ENCODE results near the gene SLC25A29.
"Not testable (repeated sequence)": the region's sequence is repeated elsewhere in the genome, so short reads cannot be mapped to it uniquely, and the experiment has no call there.

The SLC25A29 gene

GRCh38 chr14:100309028-100309737 lies 2.9 kb upstream of the SLC25A29 start:
- peak; percentile 28 for DNase-seq

- DNase-seq = not testable (repeated sequence)
These were observed 2.2 kb upstream of the SLC25A29 start for GRCh38 chr14:100308427-100308792.

- DNase-seq = no peak
These were observed 1.7 kb upstream of the SLC25A29 start for GRCh38 chr14:100307766-100308426.

GRCh38 chr14:100306998-100307765 lies 938 bp upstream of the SLC25A29 start:
- DNase-seq = peak; percentile 67

- DNase-seq = peak; percentile 85
These were observed 732 bp downstream of the SLC25A29 start for GRCh38 chr14:100305324-100306100.

GRCh38 chr14:100304825-100305323 lies 1.4 kb downstream of the SLC25A29 start:
- peak; percentile 83 for DNase-seq

GRCh38 chr14:100303925-100304324 lies 2.3 kb downstream of the SLC25A29 start:
- DNase-seq = peak; percentile 38

GRCh38 chr14:100303179-100303578 lies 3.1 kb downstream of the SLC25A29 start:
- peak; percentile 63 for DNase-seq

- DNase-seq = no peak
These were observed 3.6 kb downstream of the SLC25A29 start for GRCh38 chr14:100302616-100303015.

GRCh38 chr14:100299238-100299560 lies 7.0 kb downstream of the SLC25A29 start:
- DNase-seq = no peak

- no peak for DNase-seq
These were observed 7.5 kb downstream of the SLC25A29 start for GRCh38 chr14:100298551-100299237.

GRCh38 chr14:100297320-100298300 lies 8.6 kb downstream of the SLC25A29 start:
- DNase-seq = peak; percentile 91

- DNase-seq = not testable (repeated sequence)
These were observed 9.5 kb downstream of the SLC25A29 start for GRCh38 chr14:100296729-100297128.

- peak; percentile 71 for DNase-seq
These were observed 10.1 kb downstream of the SLC25A29 start for GRCh38 chr14:100296106-100296651.

- DNase-seq = no peak
These were observed 10.7 kb downstream of the SLC25A29 start for GRCh38 chr14:100295376-100296105.

- DNase-seq = no peak
These were observed 11.3 kb downstream of the SLC25A29 start for GRCh38 chr14:100294963-100295330.

- no peak for DNase-seq
These were observed 11.9 kb downstream of the SLC25A29 start for GRCh38 chr14:100294213-100294962.

GRCh38 chr14:100293497-100294212 lies 12.6 kb downstream of the SLC25A29 start:
- DNase-seq = no peak
